Inferior parietal cortex (tissue), 1 donor: ENCODE measurements around the gene DNAAF5.
"Not testable (repeated sequence)": the region's sequence is repeated elsewhere in the genome, so short reads cannot be mapped to it uniquely, and the experiment has no call there.

Source experiments
- DNase-seq: peaks from one replicate; pipeline ENCODE4 v3.0.0-alpha.2; 2016; ENCODE audit errors: extremely low spot score

The DNAAF5 gene

DNA sequence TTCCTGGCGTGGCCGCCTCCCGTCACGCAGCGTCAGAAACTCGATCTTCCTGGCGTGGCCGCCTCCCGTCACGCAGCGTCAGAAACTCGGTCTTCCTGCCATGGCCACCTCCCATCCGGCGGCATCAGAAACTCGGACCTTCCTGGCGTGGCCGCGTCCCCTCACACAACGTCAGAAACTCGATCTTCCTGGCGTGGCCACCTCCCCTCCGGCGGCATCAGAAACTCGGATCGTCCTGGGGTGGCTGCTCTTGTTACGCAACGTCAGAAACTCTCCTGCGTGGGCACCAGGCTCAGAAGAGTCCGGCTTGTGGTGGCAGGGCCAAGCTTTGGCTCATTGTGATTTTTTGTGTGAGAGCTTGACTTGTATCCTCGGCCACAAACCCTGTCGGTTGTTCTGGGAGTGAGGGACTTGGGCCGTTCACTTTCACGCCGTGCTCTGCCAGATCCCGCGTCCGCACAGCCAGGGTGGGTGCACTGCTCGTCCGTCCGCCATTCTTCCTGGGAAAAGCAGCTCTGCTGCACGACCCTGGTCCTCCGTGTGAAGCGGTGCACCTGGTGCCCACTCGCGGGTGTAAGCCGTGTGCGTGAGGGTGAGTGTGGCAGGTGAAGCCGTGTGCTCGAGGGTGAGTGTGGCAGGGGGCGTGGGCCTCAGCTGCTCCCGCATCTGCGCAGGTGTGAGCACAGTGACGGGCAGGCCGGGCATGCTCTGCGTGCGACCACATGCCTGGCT, 56.4 kb downstream of the DNAAF5 start:
- no peak for DNase-seq

DNA sequence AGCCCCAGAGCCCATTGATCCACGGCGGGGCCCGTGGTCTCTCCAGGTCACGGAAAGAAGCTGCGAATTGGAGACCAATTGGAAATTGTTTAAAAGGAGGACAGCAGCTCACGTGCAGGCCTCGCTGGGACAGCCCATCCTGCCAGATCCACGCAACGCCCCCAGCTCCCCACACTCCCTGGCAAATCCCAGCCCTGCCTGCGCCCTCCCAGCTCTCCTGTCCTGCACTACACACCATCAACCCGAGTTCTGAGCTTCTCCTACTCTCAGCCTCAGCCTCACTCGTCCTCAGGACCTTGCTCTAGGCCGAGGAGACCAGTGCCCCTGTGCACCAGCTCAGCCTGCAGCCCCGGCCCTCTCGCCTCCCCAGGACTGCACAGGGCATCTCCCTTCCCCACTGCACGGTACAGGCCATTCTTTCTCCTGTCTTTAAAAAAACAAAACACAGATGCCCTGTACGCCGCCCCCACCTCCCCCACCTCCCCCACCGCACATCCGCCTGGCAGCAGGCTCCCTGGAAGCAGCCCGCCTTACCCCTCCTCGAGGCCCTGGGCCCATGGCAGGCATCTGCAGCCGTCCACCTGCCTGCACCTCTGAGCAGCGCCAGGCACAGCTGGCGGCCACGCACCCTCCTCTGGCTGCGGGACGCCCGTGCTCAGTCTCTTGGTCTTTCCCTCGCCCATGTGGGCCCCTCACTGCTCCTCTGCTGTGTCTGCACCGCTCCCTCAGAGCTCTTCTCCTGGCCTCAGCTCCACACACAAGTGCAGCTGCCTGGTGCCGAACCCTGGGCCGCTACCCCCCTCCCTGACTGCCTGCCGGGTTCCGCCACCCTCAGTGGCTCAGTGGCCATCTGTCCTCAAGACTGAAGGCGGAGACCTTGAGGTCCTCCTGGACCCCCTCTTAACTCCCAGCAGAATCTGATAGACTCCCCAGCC, 57.3 kb downstream of the DNAAF5 start:
- DNase-seq: no peak

DNA sequence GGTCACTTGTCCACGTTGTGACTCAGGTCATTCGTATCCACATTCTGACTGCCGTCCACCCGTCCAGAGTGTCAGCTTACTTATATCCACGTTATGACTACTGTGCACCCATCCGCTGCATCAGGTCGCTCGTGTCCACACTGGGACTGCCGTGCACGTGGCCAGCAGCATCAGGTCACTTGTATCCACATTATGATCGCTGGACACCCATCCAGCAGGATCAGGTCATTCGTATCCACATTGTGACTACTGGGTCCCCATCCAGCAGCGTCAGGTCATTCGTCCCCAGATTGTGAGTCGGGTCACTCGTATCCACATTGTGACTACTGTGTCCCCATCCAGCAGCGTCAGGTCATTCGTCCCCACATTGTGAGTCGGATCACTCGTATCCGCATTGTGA, 58.5 kb downstream of the DNAAF5 start:
- no peak for DNase-seq

DNA sequence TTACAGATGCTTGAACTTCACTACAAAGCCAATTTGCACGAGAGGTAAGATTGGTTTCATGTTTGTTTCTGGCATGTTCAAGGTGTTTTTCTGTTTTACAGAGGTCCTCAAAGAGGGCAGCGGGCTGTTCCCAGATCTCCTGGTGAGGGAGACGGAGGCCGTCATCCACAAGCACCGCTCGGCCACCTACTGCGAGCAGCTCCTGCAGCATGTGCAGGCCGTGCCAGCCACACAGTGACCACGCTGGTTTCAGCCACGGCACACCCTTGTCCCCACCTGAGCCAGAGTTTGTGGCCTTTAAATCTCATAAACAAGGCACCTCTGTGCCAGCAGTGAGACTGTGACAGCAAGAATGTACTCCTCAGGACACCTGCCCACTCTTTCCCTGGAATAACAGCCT, 58.9 kb downstream of the DNAAF5 start:
- no peak for DNase-seq

DNA sequence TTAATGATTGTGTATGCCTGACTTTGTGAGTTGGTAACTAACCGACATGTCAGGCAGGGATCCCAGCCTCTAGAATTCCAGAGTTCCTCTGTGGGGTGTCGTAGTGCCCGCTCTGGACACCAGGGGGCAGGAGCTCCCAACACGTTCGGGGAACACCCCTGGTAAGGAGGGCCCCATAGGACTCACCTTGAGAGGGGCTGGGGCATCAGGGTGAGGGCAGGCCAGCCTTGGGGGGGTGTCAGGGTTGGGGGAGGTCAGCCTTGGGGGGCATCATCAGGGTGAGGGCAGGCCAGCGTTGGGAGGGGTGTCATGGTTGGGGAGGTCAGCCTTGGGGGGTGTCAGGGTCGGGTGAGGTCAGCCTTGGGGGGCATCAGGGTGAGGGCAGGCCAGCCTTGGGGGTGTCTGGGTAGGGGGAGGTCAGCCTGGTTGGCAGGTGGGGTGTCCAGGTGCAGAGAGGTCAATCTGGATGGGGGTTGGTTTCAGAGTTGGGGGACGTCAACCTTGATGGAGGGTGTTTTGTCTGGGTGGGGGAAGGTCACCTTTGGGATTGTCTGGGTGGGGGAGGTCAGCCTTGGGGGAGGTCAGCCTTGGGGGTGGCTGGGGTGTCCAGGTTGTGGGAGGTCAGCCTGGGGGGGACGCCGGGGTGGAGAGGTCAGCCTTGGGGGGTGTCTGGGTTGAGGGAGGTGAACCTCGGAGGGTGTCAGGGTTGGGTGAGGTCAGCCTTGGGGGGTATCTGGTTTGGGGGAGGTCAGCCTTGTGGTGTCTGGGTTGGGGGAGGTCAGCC, 60.2 kb downstream of the DNAAF5 start:
- DNase-seq: peak; percentile 66

DNA sequence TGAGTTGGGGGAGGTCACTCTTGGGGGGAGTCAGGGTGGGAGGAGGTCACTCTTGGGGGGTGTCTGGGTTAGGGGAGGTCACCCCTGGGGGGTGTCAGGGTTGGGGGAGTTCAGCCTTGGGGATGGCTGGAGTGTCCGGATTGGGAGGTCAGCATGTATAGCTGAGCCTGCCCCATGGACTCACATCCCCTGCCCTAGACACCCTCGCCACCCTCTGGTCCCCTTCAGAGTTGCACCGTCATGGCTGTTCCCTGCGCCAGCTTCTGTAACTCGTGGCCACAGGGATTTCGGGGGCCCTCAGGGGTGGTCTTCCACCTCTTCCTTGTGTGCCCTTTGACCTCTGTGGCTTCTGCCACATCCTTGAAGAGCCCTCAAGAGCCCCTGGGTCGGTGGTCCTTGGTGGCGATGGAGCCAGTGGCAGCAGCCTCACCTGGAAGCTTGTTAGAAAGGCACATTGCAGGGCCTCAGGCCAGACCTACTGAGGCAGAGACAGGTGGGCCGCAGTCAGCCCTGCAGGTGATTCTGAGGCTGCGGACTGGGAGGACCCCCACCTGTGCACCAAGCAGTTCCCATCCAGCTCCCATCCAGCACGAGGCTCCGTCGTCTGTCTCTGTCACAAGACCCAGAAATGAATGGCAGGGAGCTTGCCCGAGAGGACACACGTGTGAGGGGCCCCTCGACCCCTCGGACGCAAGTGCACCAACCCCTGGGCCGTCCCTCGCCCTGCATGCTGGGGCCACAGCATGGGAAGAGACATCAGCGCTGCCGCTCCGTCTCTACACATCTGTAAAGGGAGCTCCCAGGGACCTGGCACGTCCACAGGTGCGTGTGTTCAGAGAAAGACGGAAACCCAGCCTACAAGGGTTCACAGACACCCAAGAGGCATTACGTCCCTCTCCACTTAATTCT, 61.1 kb downstream of the DNAAF5 start:
- no peak for DNase-seq

DNA sequence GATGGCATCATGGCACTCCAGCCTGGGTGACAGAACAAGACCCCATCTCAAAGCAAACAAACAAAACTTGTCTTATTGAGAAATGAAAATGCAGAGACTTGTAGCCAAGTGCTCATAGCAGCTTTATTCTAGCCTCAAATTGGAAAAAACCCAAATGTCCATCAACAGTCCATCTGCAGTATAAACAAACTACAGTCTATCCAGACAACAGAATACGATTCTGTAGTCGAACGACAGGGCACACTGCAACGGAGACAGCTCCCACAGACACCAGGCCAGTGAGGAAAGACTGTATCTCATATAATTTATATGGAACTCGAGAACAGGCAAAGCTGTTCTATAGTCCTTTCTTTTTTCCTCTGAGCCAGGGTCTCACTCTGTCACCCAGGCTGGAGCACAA, 65.0 kb downstream of the DNAAF5 start:
- no peak for DNase-seq

DNA sequence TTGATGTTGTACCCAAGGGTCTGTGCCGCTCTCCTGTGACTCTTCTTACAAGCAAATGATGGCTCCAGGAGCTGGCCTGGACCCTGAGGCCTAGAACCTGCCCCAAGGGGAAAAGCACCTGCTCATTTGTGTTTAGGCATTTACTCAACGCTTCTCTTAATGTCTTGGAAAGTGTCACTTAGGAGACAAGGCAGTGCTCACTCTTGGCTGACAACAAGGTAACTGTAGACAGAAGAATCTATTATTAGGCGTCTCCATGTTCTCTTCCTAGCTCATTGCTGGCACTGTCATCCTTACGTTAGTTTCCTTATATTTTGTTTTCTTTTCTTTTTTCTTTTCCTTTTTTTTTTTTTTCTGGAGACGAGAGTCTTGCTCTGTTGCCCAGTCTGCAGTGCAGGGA, 67.7 kb downstream of the DNAAF5 start:
- no peak for DNase-seq

DNA sequence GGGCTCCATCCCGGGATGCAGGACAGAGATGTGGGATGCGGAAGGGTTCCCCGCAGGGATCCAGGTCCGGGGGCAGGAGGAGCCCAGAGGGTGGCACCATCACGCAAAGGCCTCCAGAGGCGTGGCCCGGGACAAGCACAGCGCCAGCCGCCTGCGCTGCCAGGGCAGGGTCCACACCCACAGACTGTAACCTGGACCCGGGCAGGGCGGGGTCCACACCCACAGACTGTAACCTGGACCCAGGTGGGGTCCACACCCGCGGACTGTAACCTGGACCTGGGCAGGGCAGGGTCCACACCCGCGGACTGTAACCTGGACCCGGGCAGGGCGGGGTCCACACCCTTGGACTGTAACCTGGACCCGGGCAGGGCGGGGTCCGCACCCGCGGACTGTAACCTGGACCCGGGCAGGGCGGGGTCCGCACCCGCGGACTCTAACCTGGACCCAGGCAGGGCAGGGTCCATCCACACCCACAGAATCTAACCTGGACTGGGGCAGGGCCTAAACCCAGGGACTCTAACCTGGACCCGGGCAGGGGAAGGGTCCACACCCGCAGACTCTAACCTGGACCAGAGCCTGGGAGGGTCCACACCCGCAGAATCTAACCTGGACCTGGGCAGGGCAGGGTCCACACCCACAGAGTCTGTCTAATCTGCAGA, 68.3 kb downstream of the DNAAF5 start:
- no peak for DNase-seq

DNA sequence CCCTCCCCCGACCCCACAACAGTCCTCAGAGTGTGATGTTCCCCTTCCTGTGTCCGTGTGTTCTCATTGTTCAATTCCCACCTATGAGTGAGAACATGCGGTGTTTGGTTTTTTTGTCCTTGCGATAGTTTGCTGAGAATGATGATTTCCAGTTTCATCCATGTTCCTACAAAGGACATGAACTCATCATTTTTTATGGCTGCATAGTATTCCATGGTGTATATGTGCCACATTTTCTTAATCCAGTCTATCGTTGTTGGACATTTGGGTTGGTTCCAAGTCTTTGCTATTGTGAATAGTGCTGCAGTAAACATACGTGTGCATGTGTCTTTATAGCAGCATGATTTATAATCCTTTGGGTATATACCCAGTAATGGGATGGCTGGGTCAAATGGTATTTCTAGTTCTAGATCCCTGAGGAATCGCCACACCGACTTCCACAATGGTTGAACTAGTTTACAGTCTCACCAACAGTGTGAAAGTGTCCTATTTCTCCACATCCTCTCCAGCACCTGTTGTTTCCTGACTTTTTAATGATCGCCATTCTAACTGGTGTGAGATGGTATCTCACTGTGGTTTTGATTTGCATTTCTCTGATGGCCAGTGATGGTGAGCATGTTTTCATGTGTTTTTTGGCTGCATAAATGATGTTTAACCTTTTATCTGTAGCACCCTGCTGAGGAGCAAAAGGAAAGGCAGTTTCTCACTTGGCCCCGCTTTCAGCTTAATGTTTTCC, 70.1 kb downstream of the DNAAF5 start:
- not testable (repeated sequence) for DNase-seq

DNA sequence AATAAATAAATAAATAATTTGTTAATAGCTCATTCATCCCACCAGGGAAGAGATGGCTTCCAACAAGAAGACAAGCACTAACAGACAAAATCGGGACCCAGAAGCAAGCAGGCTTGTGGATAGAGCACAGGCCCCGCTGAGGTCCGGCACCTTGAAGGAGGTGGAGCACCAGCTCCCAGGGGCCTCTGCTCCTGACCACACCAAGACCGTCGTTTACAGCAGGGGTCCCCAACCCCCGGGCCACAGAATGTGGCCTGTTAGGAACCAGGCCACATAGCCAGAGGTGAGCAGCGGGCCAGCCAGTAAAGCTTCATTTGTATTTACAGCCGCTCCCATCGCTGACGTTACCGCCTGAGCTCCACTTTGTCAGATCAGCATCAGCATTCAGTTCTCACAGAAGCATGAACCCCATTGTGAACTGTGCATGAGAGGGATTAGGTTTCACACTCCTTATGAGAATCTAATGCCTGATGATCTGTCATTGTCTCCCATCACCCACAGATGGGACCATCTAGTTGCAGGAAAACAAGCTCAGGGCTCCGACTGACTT, 72.5 kb downstream of the DNAAF5 start:
- DNase-seq: no peak

DNA sequence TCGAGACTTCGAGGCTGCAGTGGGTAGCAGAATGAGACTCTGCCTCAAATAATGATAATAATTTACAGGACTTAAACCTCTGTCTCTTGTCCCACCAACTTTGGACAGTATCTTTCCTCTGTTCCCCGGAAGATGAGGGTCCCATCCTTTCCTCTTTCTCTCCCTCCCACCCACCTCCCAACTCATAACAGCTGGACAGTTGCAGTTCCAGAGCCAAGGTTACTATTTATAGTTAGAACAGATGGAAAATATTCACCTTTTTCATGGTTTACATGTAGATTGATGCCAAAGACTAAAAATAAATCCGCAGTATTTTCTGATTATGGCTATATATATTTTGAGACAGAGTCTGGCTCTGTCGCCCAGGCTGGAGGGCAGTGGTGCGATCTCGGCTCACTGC, 74.2 kb downstream of the DNAAF5 start:
- DNase-seq: no peak

DNA sequence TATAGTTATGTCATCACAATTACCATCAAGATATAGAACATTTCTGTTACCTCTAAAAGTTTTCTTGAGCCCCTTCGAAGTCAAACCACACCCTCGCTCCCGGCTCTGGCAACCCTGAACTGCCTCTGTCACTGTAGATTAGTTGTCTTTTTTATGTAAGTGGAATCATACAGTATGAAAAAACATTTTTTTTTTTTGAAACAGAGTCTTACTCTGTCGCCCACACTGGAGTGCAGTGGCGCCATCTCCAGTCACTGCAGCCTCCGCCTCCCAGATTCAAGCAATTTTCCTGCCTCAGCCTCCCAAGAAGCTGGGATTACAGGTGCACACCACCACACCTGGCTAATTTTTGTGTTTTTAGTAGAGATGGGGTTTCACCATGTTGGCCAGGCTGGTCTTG, 74.9 kb downstream of the DNAAF5 start:
- DNase-seq: not testable (repeated sequence)

DNA sequence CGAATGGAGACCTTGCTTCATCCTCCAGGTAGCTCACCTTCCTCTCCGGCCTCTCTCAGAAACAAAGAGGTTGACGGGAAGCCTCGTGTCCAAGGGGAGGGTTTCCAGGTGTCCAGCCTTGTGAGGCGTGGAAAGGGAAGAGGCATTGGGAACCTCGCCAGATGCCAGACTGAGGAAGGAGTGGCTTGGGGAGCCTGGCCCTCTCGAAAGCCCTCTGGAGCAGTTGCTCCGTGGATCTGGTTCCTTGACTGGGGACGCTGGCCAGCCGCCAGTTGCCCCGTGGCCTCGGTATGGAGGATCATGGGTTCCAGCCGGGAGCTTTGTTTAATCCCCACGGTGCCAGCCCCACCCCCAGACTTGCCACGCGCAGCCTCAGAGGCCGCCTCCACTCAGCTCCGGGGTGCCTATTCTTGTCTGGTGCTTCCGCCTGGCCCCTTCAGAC, 75.5 kb downstream of the DNAAF5 start:
- no peak for DNase-seq

DNA sequence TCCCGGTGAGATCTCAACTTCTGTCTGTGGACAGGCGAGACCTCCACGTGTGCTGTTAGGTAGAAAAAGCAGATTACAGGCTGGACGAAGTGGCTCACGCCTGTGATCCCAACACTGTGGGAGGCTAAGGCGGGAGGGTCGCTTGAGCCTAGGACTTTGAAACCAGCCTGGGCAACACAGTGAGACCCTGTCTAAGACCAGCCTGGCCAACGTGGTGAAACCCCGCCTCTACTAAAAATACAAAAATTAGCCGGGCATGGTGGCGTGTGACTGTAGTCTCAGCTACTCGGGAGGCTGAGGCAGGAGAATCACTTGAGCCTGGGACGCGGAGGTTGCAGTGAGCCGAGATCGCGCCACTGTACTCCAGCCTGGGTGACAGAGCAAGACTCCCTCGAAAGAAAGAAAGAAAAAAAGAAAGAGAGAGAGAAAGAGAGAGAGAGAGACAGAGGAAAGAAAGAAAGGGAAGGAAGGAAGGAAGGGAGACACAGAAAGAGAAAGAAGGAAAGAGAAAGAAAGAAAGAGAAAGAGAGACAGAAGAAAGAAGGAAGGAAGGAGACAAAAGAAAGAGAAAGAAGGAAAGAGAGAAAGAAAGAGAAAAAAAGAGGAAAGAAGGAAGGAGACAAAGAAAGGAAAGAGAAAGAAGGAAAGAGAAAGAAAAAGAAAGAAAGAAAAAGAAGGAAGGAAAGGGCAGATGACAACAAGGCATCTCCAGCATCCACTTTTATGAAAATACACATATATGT, 76.2 kb downstream of the DNAAF5 start:
- no peak for DNase-seq

DNA sequence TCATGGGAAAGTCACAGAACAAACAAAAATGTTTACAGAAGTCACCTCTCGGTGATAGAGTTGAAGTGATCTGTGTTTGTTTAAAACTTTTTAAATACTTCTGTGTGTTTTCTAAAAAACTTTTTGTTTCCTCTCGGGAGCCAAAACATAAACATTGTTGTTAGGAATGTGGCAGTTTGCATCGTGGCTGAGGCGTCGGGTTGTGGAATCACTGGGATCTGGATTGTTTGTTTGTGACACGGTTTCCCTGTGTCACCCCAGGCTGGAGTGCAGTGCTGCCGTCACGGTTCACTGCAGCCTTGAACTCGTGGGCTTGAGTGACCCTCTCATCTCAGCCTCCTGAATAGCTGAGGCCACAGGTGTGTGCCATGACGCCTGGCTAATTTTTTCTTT, 76.7 kb downstream of the DNAAF5 start:
- no peak for DNase-seq

DNA sequence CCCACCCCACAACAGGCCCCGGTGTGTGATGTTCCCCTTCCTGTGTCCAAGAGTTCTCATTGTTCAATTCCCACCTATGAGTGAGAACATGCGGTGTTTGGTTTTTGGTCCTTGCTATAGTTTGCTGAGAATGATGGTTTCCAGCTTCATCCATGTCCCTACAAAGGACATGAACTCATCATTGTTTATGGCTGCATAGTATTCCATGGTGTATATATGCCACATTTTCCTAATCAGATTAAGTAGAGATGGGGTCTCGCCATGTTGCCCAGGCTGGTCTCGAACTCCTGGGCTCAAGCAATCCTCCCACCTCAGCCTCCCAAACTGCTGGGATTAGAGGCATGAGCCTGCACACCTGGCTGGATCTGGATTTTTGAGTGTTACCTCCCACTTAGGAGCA, 77.3 kb downstream of the DNAAF5 start:
- DNase-seq: not testable (repeated sequence)

DNA sequence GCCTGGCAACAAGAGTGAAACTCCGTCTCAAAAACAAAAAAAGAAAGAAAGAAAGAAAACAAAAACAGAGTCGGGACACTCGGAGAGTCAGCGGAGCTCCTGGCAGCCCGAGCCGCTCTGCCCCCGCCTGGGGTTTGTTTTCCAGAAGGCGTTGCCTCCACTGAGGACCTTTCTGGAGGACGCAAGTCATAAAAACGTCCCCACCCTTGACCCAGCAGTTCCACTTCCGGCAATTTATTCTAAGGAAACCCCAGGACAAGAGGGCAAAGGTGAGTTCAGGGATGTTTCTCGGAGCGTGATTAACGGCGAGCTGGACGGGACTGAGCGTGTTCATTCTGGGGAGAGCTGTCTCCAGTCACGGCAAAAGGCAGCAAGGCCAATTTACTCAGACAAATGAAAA, 78.8 kb downstream of the DNAAF5 start:
- no peak for DNase-seq
